ENCODE data around the gene PGM2.

Gene PGM2

GRCh38 chr4:37858872-37859271 lies 32.4 kb downstream of the PGM2 start:
- H3K79me2 ChIP-seq (ENCODE audit: low read length): no peaks in the 10 kb centered on the region
- no peaks in the 10 kb centered on the region for H3K4me1 ChIP-seq (ENCODE audit: low read length)
- no peaks in the 10 kb centered on the region for H3K9me3 ChIP-seq (replicated peaks; ENCODE audit: insufficient read depth, low read length)
- H3K4me3 ChIP-seq (ENCODE audit: low read length): no peak overlapping the region
- TF ChIP-seq CTCF (IDR thresholded peaks at IDR 0.05; ENCODE audit: low read length): no peak
- no peak for TF ChIP-seq EZH2phosphoT487 (IDR thresholded peaks at IDR 0.05; ENCODE audit: low read length)
- TF ChIP-seq EZH2 (optimal IDR thresholded peaks at IDR 0.05; ENCODE audit: low read depth, low read length): no peak
- H3K9me2 ChIP-seq (replicated peaks; ENCODE audit: insufficient read depth, low read length): no peaks in the 10 kb centered on the region
- no peak overlapping the region for H2AFZ ChIP-seq (ENCODE audit: low read length)
- H3K36me3 ChIP-seq (replicated peaks; ENCODE audit: insufficient read depth, low read length): no peaks in the 10 kb centered on the region
- no peak for DNase-seq
- no peak overlapping the region for H3K4me2 ChIP-seq (ENCODE audit: low read depth, low read length)
- no peaks in the 10 kb centered on the region for H3F3A ChIP-seq (ENCODE audit: insufficient read depth, low read length)
- no peak overlapping the region for H3K27ac ChIP-seq (ENCODE audit: low read length)
- H4K20me1 ChIP-seq (ENCODE audit: insufficient read depth, low read length): no peaks in the 10 kb centered on the region
- H3K9ac ChIP-seq (ENCODE audit: low read length): no peak overlapping the region
- H3K27me3 ChIP-seq (replicated peaks; ENCODE audit: insufficient read depth, low read length): no peaks in the 10 kb centered on the region

GRCh38 chr4:37860266-37860665 lies 33.8 kb downstream of the PGM2 start:
- no peak for TF ChIP-seq CTCF (IDR thresholded peaks at IDR 0.05; ENCODE audit: low read length)
- TF ChIP-seq EZH2phosphoT487 (IDR thresholded peaks at IDR 0.05; ENCODE audit: low read length): no peak
- TF ChIP-seq EZH2 (optimal IDR thresholded peaks at IDR 0.05; ENCODE audit: low read depth, low read length): no peak
- Histone ChIP-seq H3K36me3 (replicated peaks; ENCODE audit: insufficient read depth, low read length) (no peaks in the 10 kb centered on the region), H3K4me2 (ENCODE audit: low read depth, low read length) (no peak overlapping the region), H3K79me2 (ENCODE audit: low read length) (no peaks in the 10 kb centered on the region), H3K9me2 (replicated peaks; ENCODE audit: insufficient read depth, low read length) (no peaks in the 10 kb centered on the region), H4K20me1 (ENCODE audit: insufficient read depth, low read length) (no peaks in the 10 kb centered on the region), H3K4me3 (ENCODE audit: low read length) (no peak overlapping the region), H2AFZ (ENCODE audit: low read length) (no peak overlapping the region), H3K27ac (ENCODE audit: low read length) (no peak overlapping the region), H3K27me3 (replicated peaks; ENCODE audit: insufficient read depth, low read length) (no peaks in the 10 kb centered on the region), H3F3A (ENCODE audit: insufficient read depth, low read length) (no peaks in the 10 kb centered on the region), H3K9ac (ENCODE audit: low read length) (no peak overlapping the region), H3K9me3 (replicated peaks; ENCODE audit: insufficient read depth, low read length) (no peaks in the 10 kb centered on the region), H3K4me1 (ENCODE audit: low read length) (no peaks in the 10 kb centered on the region)
- no peak for DNase-seq

- Histone ChIP-seq H3F3A (ENCODE audit: insufficient read depth, low read length) (no peaks in the 10 kb centered on the region), H3K4me3 (ENCODE audit: low read length) (no peak overlapping the region), H3K27me3 (replicated peaks; ENCODE audit: insufficient read depth, low read length) (no peaks in the 10 kb centered on the region), H2AFZ (ENCODE audit: low read length) (no peak overlapping the region), H3K4me1 (ENCODE audit: low read length) (no peaks in the 10 kb centered on the region), H3K27ac (ENCODE audit: low read length) (no peak overlapping the region), H3K4me2 (ENCODE audit: low read depth, low read length) (no peak overlapping the region), H3K79me2 (ENCODE audit: low read length) (no peaks in the 10 kb centered on the region), H3K9me2 (replicated peaks; ENCODE audit: insufficient read depth, low read length) (no peaks in the 10 kb centered on the region), H3K9me3 (replicated peaks; ENCODE audit: insufficient read depth, low read length) (no peaks in the 10 kb centered on the region), H3K9ac (ENCODE audit: low read length) (no peak overlapping the region), H3K36me3 (replicated peaks; ENCODE audit: insufficient read depth, low read length) (no peaks in the 10 kb centered on the region), H4K20me1 (ENCODE audit: insufficient read depth, low read length) (no peaks in the 10 kb centered on the region)
- DNase-seq: no peak
- TF ChIP-seq CTCF (IDR thresholded peaks at IDR 0.05; ENCODE audit: low read length) (no peak), EZH2 (optimal IDR thresholded peaks at IDR 0.05; ENCODE audit: low read depth, low read length) (no peak), EZH2phosphoT487 (IDR thresholded peaks at IDR 0.05; ENCODE audit: low read length) (no peak)
Observed at GRCh38 chr4:37862961-37863360, 36.5 kb downstream of the PGM2 start.

Data from MM.1S (cell line).